Measurements from ENCODE around the gene TRPC4AP. TPM values are rescaled to one million over a fixed set of nuclear protein-coding genes. Genes with fewer than 3 reads are reported as not detected.

TRPC4AP gene
- total RNA-seq, 2 donors from 2014 or later = 65.4 to 76.6 TPM

GRCh38 chr20:35014537-35014936, 78.1 kb downstream of the TRPC4AP start:
- DNase-seq (ENCODE audit: low spot score) = no peak
- Histone ChIP-seq H3K27me3 (replicated peaks; ENCODE audit: insufficient read depth) (no peaks in the 10 kb centered on the region), H3K36me3 (peaks cover 11 to 12% of the 10 kb centered on the region in 2 donors), H3K4me1 (replicated peaks) (no peaks in the 10 kb centered on the region), H3K9me3 (no peaks in the 10 kb centered on the region), H3K27ac (no peak overlapping the region), H3K4me3 (no peak overlapping the region)
- TF ChIP-seq, protein P1, sequence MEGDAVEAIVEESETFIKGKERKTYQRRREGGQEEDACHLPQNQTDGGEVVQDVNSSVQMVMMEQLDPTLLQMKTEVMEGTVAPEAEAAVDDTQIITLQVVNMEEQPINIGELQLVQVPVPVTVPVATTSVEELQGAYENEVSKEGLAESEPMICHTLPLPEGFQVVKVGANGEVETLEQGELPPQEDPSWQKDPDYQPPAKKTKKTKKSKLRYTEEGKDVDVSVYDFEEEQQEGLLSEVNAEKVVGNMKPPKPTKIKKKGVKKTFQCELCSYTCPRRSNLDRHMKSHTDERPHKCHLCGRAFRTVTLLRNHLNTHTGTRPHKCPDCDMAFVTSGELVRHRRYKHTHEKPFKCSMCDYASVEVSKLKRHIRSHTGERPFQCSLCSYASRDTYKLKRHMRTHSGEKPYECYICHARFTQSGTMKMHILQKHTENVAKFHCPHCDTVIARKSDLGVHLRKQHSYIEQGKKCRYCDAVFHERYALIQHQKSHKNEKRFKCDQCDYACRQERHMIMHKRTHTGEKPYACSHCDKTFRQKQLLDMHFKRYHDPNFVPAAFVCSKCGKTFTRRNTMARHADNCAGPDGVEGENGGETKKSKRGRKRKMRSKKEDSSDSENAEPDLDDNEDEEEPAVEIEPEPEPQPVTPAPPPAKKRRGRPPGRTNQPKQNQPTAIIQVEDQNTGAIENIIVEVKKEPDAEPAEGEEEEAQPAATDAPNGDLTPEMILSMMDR (IDR thresholded peaks at IDR 0.05) = no peak
- TF ChIP-seq POLR2A (IDR thresholded peaks at IDR 0.05) (no peak), POLR2AphosphoS5 (IDR thresholded peaks at IDR 0.05) (no peak)
- 94% methylated on average over 5 of the region's 5 CpGs for WGBS
- intact Hi-C loops (cut with DNase I) = no loop called here

GRCh38 chr20:35013421-35014411, 78.9 kb downstream of the TRPC4AP start:
- DNase-seq (ENCODE audit: low spot score) = no peak
- whole genome bisulfite sequencing = 86% methylated on average over 13 of the region's 13 CpGs
- H3K36me3 ChIP-seq = peaks cover 11 to 19% of the 10 kb centered on the region in 2 donors

DNA sequence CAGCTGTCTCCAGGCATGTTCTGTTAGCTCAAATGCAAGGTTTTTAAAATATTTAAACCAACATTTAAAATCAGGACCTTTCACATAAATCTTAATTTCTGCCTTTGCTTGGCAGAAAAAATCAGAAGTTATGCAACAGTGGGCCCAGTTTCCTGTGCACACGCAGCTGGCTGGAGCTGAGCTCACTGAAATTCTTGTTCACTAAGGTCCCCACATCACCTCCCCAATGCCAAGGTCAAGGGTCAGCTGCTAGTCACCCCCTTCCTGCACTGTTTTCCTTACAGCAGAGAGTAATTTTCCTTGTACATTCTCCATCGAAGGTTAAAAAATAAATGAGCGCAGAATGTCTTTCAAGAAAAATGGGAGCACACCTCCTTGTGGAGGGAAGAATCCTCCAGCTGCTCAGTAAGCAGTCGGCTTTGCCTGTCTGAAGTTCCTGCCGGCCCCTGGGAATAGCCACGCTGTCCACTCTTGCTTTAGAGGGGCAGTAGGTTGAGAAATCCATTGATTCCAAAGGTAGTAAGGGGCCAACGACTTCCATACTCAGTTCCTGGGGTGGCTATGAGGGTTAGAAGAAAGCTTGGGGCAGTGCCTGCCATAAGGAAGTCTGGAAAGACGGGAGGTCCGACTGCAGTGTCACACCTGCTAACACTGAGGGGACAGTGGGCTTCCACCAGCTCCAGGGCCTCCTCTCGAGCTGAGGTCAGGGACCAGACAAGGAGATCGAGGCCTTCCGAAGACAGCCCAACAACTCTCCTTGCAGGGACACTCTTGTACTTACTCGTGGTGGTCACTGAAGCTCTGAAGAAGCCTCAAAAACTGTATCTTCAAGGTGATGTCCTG, 80.2 kb downstream of the TRPC4AP start:
- Histone ChIP-seq H3K27me3 (replicated peaks; ENCODE audit: insufficient read depth) (no peaks in the 10 kb centered on the region), H3K4me1 (replicated peaks) (no peaks in the 10 kb centered on the region), H3K4me3 (no peak overlapping the region), H3K36me3 (peaks cover 12 to 31% of the 10 kb centered on the region in 2 donors), H3K9me3 (no peaks in the 10 kb centered on the region), H3K27ac (no peak overlapping the region)
- no peak for DNase-seq (ENCODE audit: low spot score)
- WGBS = 90% methylated on average over 13 of the region's 13 CpGs
- intact Hi-C loops (cut with DNase I) = no loop called here
- no peak for TF ChIP-seq POLR2A (IDR thresholded peaks at IDR 0.05)
- TF ChIP-seq, protein P1 (IDR thresholded peaks at IDR 0.05) = no peak
- no peak for TF ChIP-seq POLR2AphosphoS5 (IDR thresholded peaks at IDR 0.05)

More at GRCh38 chr20:35013421-35014411, 78.9 kb downstream of the TRPC4AP start:
- TF ChIP-seq POLR2A (IDR thresholded peaks at IDR 0.05) (no peak), POLR2AphosphoS5 (IDR thresholded peaks at IDR 0.05) (no peak)
- TF ChIP-seq, protein P1 (IDR thresholded peaks at IDR 0.05) = no peak
- H3K27ac ChIP-seq = no peak overlapping the region
- H3K4me3 ChIP-seq = no peak overlapping the region
- H3K4me1 ChIP-seq (replicated peaks) = no peaks in the 10 kb centered on the region
- H3K27me3 ChIP-seq (replicated peaks; ENCODE audit: insufficient read depth) = no peaks in the 10 kb centered on the region
- no peaks in the 10 kb centered on the region for H3K9me3 ChIP-seq
- intact Hi-C loops (cut with DNase I) = no loop called here

GRCh38 chr20:35011589-35012226, 80.9 kb downstream of the TRPC4AP start:
- intact Hi-C loops (cut with DNase I) = no loop called here
- TF ChIP-seq, protein P1 (IDR thresholded peaks at IDR 0.05) = no peak
- TF ChIP-seq POLR2AphosphoS5 (IDR thresholded peaks at IDR 0.05) (no peak), POLR2A (IDR thresholded peaks at IDR 0.05) (no peak)
- H3K27ac ChIP-seq = no peak overlapping the region
- H3K27me3 ChIP-seq (replicated peaks; ENCODE audit: insufficient read depth) = no peaks in the 10 kb centered on the region
- H3K4me1 ChIP-seq (replicated peaks) = no peaks in the 10 kb centered on the region
- no peak for DNase-seq (ENCODE audit: low spot score)
- no peak overlapping the region for H3K4me3 ChIP-seq
- H3K9me3 ChIP-seq = no peaks in the 10 kb centered on the region
- H3K36me3 ChIP-seq = peaks cover 14 to 32% of the 10 kb centered on the region in 2 donors
- WGBS = 81% methylated on average over 5 of the region's 5 CpGs

Data from prostate gland (tissue), 2 donors.